Measurements from ENCODE around the gene POLN. TPM values are rescaled to one million over a fixed set of nuclear protein-coding genes. Genes with fewer than 3 reads are reported as not detected.
A peak's percentile ranks its signal among the peaks of the same experiment; 100 is the strongest.

POLN gene
- polyA plus RNA-seq, 3 donors, result 0.08 to 0.33 (median 0.28) TPM

DNA sequence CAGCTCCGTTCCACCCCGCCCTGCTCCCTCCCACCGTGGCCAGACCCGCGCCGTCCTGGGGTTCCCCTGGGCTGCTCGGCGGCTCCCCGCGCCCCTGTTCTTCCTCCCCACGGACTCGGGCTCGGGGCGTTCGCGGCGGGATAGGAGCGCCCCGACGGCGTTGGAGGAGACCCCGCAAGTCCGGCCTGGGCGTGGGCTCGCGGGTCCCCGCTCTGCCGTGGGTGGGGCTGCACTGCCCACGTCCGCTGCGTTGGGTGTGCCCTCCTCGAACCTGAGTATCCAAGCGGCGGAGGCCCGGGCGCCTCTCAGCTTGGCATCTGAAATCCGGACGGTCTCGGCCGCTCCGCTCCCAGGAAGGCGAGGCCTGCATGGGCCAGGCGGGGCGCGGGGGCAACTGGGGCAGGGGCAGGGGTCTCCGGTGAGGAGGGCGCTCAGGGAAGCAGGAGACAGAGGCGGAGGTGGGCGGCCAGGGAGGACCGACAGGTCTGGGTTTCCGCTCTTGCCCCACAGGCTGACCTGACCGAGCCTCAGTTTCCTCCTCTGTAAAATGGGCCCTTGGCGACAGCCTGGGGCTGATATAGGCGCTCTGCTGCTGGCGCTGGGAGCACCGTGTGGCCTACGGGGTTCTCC lies 194.8 kb downstream of the POLN start:
- H3K27ac Mint-ChIP-seq, result no peak overlapping the region
- no peak overlapping the region for H3K4me3 ChIP-seq (replicated peaks in 1 of 3; ENCODE audit: low read depth in 2 of 3, low read length in 3 of 3)
- DNase-seq, result no peak
- peaks cover 43 to 73% (median 49%) of the 10 kb centered on the region in 3 donors for H3K27me3 Mint-ChIP-seq (ENCODE audit: low read depth in 3 of 3)
- H3K9me3 ChIP-seq (replicated peaks in 1 of 2; ENCODE audit: control insufficient read depth in 1 of 2, insufficient read depth in 1 of 2, low read length in 2 of 2), result peaks cover 3 to 5% of the 10 kb centered on the region in 2 donors
- H3K79me2 ChIP-seq (ENCODE audit: insufficient read depth, low read length), result no peaks in the 10 kb centered on the region
- no peak overlapping the region for H3K4me2 ChIP-seq (replicated peaks; ENCODE audit: extremely low read depth, low read length, poor library complexity, severe bottlenecking)
- H3K4me3 Mint-ChIP-seq, result peak overlapping the region in 1 of 2 donors; percentile 51
- H3K4me1 ChIP-seq (ENCODE audit: control insufficient read depth in 1 of 2, insufficient read depth in 2 of 2, low read length in 2 of 2), result peaks cover 7 to 10% of the 10 kb centered on the region in 2 donors
- H3K27ac ChIP-seq (ENCODE audit: low read depth in 1 of 2, low read length in 2 of 2), result no peak overlapping the region
- H3K27me3 ChIP-seq (ENCODE audit: control insufficient read depth in 2 of 2, insufficient read depth in 2 of 2, low read length in 2 of 2), result peaks cover 0 to 56% of the 10 kb centered on the region in 2 donors
- peaks cover 16% of the 10 kb centered on the region for H4K20me1 ChIP-seq (ENCODE audit: insufficient read depth, low read length)
- peaks cover 2 to 10% of the 10 kb centered on the region in 2 donors for H3K36me3 Mint-ChIP-seq
- TF ChIP-seq, protein P1, sequence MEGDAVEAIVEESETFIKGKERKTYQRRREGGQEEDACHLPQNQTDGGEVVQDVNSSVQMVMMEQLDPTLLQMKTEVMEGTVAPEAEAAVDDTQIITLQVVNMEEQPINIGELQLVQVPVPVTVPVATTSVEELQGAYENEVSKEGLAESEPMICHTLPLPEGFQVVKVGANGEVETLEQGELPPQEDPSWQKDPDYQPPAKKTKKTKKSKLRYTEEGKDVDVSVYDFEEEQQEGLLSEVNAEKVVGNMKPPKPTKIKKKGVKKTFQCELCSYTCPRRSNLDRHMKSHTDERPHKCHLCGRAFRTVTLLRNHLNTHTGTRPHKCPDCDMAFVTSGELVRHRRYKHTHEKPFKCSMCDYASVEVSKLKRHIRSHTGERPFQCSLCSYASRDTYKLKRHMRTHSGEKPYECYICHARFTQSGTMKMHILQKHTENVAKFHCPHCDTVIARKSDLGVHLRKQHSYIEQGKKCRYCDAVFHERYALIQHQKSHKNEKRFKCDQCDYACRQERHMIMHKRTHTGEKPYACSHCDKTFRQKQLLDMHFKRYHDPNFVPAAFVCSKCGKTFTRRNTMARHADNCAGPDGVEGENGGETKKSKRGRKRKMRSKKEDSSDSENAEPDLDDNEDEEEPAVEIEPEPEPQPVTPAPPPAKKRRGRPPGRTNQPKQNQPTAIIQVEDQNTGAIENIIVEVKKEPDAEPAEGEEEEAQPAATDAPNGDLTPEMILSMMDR (IDR thresholded peaks at IDR 0.05), result no peak
- peaks cover 0 to 7% (median 5%) of the 10 kb centered on the region in 7 donors for H3K9me3 Mint-ChIP-seq
- intact Hi-C loops (cut with micrococcal nuclease), result no loop called here
- no peak overlapping the region for H3K9ac ChIP-seq (ENCODE audit: insufficient read depth, low read length, poor library complexity, severe bottlenecking)
- no peak overlapping the region for H2AFZ ChIP-seq (ENCODE audit: insufficient read depth, low read depth, low read length, poor library complexity, severe bottlenecking)
- WGBS (ENCODE audit: insufficient coverage), result 37% methylated on average over 55 of the region's 57 CpGs
- peaks cover 3% of the 10 kb centered on the region for H3K4me1 Mint-ChIP-seq
- H3K36me3 ChIP-seq (replicated peaks in 1 of 2; ENCODE audit: control insufficient read depth in 1 of 2, insufficient read depth in 2 of 2, low read length in 2 of 2), result peaks cover 0 to 3% of the 10 kb centered on the region in 2 donors

DNA sequence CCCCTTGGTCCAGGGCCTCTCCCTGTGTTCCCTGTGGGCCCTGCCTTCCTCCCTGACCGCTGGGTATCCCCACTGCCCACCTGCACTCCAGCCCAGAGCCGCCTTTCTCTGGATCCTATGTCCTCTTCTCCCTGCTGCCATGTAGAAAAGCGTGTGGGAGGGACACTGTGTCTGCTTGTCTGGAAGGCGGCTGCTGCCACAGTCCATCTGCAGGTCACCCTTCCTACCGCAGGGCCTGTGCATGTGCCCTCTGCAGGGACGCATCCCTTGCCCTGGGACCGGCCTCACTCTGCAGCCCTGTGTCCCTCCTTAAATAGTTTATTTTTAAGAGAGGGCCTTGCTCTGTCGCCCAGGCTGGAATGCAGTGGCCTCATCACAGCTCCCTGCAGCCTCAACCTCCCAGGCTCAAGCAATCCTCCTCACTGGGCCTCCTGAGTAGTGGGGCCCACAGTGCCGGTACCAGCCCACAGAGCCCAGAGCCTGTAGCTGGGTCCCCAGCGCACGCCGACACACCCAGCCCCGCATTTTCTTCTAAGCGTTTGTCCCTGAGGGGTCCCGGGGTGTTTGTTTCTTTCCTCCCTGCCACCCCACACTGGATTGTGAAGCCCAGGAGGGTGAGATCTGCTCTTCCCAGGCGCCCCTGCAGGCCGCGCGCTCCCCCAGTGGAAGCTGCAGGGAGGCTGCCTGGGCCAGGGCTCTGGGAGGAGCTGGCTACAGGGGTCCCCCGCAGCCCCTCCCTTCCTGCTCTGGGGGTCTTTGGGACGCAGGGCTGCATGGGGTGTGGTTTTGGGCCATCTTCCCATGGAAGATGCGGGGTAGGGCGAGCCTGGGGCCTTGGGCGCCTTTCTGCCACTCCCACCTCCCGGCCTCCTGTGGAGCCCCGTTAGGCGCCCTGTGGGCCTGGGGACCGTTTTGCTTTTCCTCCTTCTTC lies 195.6 kb downstream of the POLN start:
- H3K27ac Mint-ChIP-seq, result peak overlapping the region in 1 of 7 donors; percentile 66
- Histone ChIP-seq H3K27ac (ENCODE audit: low read depth in 1 of 2, low read length in 2 of 2) (no peak overlapping the region), H3K27me3 (ENCODE audit: control insufficient read depth in 2 of 2, insufficient read depth in 2 of 2, low read length in 2 of 2) (peaks cover 2 to 54% of the 10 kb centered on the region in 2 donors), H3K9me3 (replicated peaks in 1 of 2; ENCODE audit: control insufficient read depth in 1 of 2, insufficient read depth in 1 of 2, low read length in 2 of 2) (peaks cover 3 to 5% of the 10 kb centered on the region in 2 donors), H3K4me1 (ENCODE audit: control insufficient read depth in 1 of 2, insufficient read depth in 2 of 2, low read length in 2 of 2) (peaks cover 11 to 14% of the 10 kb centered on the region in 2 donors), H3K79me2 (ENCODE audit: insufficient read depth, low read length) (no peaks in the 10 kb centered on the region), H2AFZ (ENCODE audit: insufficient read depth, low read depth, low read length, poor library complexity, severe bottlenecking) (no peak overlapping the region), H3K36me3 (replicated peaks in 1 of 2; ENCODE audit: control insufficient read depth in 1 of 2, insufficient read depth in 2 of 2, low read length in 2 of 2) (peaks cover 0 to 3% of the 10 kb centered on the region in 2 donors), H3K9ac (ENCODE audit: insufficient read depth, low read length, poor library complexity, severe bottlenecking) (no peak overlapping the region), H4K20me1 (ENCODE audit: insufficient read depth, low read length) (peaks cover 16% of the 10 kb centered on the region), H3K4me3 (replicated peaks in 1 of 3; ENCODE audit: low read depth in 2 of 3, low read length in 3 of 3) (no peak overlapping the region), H3K4me2 (replicated peaks; ENCODE audit: extremely low read depth, low read length, poor library complexity, severe bottlenecking) (no peak overlapping the region)
- H3K9me3 Mint-ChIP-seq, result peaks cover 3 to 9% (median 5%) of the 10 kb centered on the region in 7 donors
- DNase-seq, result no peak
- peak overlapping the region in 1 of 2 donors; percentile 42 for H3K4me3 Mint-ChIP-seq
- H3K36me3 Mint-ChIP-seq, result peaks cover 2 to 10% of the 10 kb centered on the region in 2 donors
- intact Hi-C loops (cut with micrococcal nuclease), result no loop called here
- H3K27me3 Mint-ChIP-seq (ENCODE audit: low read depth in 3 of 3), result peaks cover 40 to 74% (median 52%) of the 10 kb centered on the region in 3 donors
- peaks cover 6% of the 10 kb centered on the region for H3K4me1 Mint-ChIP-seq
- 71% methylated on average over 17 of the region's 28 CpGs for WGBS (ENCODE audit: insufficient coverage)
- TF ChIP-seq, protein P1 (IDR thresholded peaks at IDR 0.05), result no peak

All from CD14-positive monocyte (primary cell).